Upper lobe of left lung (tissue), 6 donors: Measurements from ENCODE around the gene SDC3. TPM values are rescaled to one million over a fixed set of nuclear protein-coding genes. Genes with fewer than 3 reads are reported as not detected.
A peak's percentile ranks its signal among the peaks of the same experiment; 100 is the strongest.

ENCODE experiments used
- ATAC-seq, 2 donors: fragments of 200-7000 bp; cut with Tn5 transposase; one replicate each; pipeline ENCODE4 v1.9.1; 2022; ENCODE audit warnings: mild to moderate bottlenecking in 2 of 2, moderate library complexity in 2 of 2; ENCODE audit not compliant: low FRiP score in 2 of 2
- DNase-seq, 2 donors: peaks; one replicate each; pipeline ENCODE4 v3.0.0-alpha.2; 2019 to 2020
- H3K27ac ChIP-seq, 4 donors: fragments of 200-600 bp; sonication (generic); one replicate each; pipeline ENCODE4 v1.5.1; 2016 to 2019
- H3K27me3 ChIP-seq, 4 donors: fragments of 200-600 bp; sonication (generic); one replicate each; pipeline ENCODE4 v1.5.1; 2017 to 2019
- H3K36me3 ChIP-seq, 4 donors: fragments of 200-600 bp; sonication (generic); one replicate each; pipeline ENCODE4 v1.5.1; 2016 to 2019
- H3K4me1 ChIP-seq, 4 donors: fragments of 200-600 bp; sonication (generic); one replicate each; pipeline ENCODE4 v1.5.1; 2018 to 2019
- H3K4me3 ChIP-seq, 4 donors: fragments of 200-600 bp; sonication (generic); one replicate each; pipeline ENCODE4 v1.5.1; 2017 to 2019; ENCODE audit warnings: mild to moderate bottlenecking in 2 of 4, moderate library complexity in 1 of 4
- H3K9me3 ChIP-seq, 4 donors: fragments of 200-600 bp; sonication (generic); one replicate each; pipeline ENCODE4 v1.5.1; 2018 to 2019
- EP300 ChIP-seq, 4 donors: sonication (generic); formaldehyde crosslinking; IDR thresholded peaks; one replicate each; pipeline ENCODE4 v1.5.1; 2017; ENCODE audit warnings: antibody characterized with exemption in 4 of 4, control low read depth in 2 of 4
- POLR2A ChIP-seq, 4 donors: fragments of 450-650 bp; IDR thresholded peaks; one replicate each; pipeline ENCODE4 v1.5.1; 2016 to 2017; ENCODE audit warnings: antibody characterized with exemption in 4 of 4, mild to moderate bottlenecking in 2 of 4
- POLR2AphosphoS5 ChIP-seq, 2 donors: sonication (generic); formaldehyde crosslinking; IDR thresholded peaks; one replicate each; pipeline ENCODE4 v1.5.1; 2017; ENCODE audit warnings: antibody characterized with exemption in 2 of 2
- WGBS, 2 donors: methylation state at CpG; one replicate each; pipeline ENCODE4 v1.1.5; 2017 to 2018; 5-methylcytosine and 5-hydroxymethylcytosine counted together
- total RNA-seq, 6 donors: library from RNA; depleted of rRNA in 4 of 6; stranded (reverse); fragments of >200 nt in 4 of 6; gene quantifications; one replicate each; pipeline versions ENCODE4 v1.1.0 to v1.2.1, GENCODE V29; 2016 to 2021
- TF ChIP-seq, protein P1 (sequence below), 6 experiments: fragments of 450-650 bp in 4 of 6; fragments of 200-600 bp in 2 of 6; sonication (generic) in 2 of 6; IDR thresholded peaks; one replicate each; pipeline ENCODE4 v1.5.1; 2016 to 2019; ENCODE audit warnings: antibody characterized with exemption in 6 of 6
- donor health status: DM: no; HTN: no; CAD: no; lungs with moderate emphysema.
- donor health status: DM: no; HTN: yes; CAD: no; lungs with severe emphysema.

The SDC3 gene
- total RNA-seq, 6 donors from 2014 or later = 15.8 to 65.8 (median 30.1) TPM

DNA sequence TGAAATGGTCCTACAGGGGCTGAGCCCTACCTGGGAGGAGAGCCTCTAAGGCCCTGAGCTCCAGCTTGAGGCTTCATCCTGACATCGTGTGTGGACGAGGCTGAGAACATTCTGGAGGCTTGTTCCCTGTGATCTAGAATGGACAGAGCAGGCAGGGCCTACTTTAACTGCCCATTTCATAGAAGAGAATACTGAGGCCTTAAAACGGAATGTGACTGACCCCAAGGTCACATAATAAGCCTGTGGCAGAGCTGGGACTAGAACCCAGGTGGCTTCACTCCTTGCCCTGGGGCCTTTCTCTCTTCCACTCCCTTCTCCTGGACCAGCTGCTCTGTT is 6.0 kb upstream of the SDC3 start:
- DNase-seq (no peak), ATAC-seq (no peak)
- Histone ChIP-seq H3K36me3 (no peaks in the 10 kb centered on the region), H3K4me3 (no peak overlapping the region), H3K27me3 (no peaks in the 10 kb centered on the region), H3K4me1 (peaks cover 8 to 17% (median 12%) of the 10 kb centered on the region in 4 donors), H3K27ac (no peak overlapping the region), H3K9me3 (no peaks in the 10 kb centered on the region)
- 80 to 91% methylated on average over 3 of the region's 3 CpGs for WGBS, 2 donors
- TF ChIP-seq EP300 (IDR thresholded peaks at IDR 0.05) (no peak), POLR2AphosphoS5 (IDR thresholded peaks at IDR 0.05) (no peak), POLR2A (IDR thresholded peaks at IDR 0.05) (no peak)
- TF ChIP-seq, protein P1, sequence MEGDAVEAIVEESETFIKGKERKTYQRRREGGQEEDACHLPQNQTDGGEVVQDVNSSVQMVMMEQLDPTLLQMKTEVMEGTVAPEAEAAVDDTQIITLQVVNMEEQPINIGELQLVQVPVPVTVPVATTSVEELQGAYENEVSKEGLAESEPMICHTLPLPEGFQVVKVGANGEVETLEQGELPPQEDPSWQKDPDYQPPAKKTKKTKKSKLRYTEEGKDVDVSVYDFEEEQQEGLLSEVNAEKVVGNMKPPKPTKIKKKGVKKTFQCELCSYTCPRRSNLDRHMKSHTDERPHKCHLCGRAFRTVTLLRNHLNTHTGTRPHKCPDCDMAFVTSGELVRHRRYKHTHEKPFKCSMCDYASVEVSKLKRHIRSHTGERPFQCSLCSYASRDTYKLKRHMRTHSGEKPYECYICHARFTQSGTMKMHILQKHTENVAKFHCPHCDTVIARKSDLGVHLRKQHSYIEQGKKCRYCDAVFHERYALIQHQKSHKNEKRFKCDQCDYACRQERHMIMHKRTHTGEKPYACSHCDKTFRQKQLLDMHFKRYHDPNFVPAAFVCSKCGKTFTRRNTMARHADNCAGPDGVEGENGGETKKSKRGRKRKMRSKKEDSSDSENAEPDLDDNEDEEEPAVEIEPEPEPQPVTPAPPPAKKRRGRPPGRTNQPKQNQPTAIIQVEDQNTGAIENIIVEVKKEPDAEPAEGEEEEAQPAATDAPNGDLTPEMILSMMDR (IDR thresholded peaks at IDR 0.05) = no peak

DNA sequence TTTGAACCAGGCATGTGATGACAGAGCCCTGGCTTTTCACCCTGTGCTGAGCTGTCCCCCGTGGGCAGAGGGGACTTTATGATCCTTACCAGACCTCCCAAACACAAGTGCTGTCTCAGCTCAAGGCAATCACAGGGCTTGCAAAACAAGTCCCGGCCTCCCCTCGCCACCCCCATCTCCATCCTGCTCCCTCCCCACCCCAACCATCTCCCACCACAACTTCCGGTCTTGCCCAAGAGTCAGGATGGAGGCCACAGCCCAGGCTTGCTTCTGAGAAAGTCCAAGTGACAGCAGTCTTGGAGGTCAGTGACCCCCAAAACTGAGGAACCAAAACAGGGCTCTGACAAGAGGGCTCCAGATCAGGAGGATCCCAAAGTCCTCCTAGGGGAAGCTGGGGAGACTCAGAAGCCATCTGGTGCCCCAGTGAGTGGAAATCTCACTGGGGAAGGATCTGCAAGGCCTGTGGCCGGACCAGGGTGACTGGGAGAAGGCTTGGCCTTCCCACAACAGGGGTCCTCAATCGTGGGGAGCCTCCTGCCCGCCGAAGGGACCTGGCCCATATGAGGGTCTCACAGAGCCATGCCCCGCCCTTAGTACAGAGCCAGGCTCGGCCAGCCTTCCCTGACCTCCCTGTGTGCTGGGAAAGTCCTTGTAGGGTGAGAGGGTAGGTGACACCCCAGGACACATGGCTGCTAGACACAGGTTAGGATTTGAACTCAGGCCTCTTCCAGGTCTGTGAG is 4.5 kb upstream of the SDC3 start:
- H3K27ac ChIP-seq = peak overlapping the region in 1 of 4 donors; percentile 76
- H3K4me3 ChIP-seq = no peak overlapping the region
- H3K36me3 ChIP-seq = no peaks in the 10 kb centered on the region
- H3K27me3 ChIP-seq = no peaks in the 10 kb centered on the region
- H3K9me3 ChIP-seq = no peaks in the 10 kb centered on the region
- H3K4me1 ChIP-seq = peaks cover 13 to 25% (median 19%) of the 10 kb centered on the region in 4 donors
- 71 to 83% methylated on average over 7 to 10 of the region's 10 CpGs for WGBS, 2 donors
- DNase-seq (peak in 1 of 2 donors; percentile 64), ATAC-seq (peak in 1 of 2 donors; percentile 40)
- TF ChIP-seq, protein P1 (IDR thresholded peaks at IDR 0.05) = no peak
- TF ChIP-seq POLR2A (IDR thresholded peaks at IDR 0.05) (peak in 1 of 4 donors; percentile 46), POLR2AphosphoS5 (IDR thresholded peaks at IDR 0.05) (peak in 1 of 2 donors; percentile 44), EP300 (IDR thresholded peaks at IDR 0.05) (no peak)

DNA sequence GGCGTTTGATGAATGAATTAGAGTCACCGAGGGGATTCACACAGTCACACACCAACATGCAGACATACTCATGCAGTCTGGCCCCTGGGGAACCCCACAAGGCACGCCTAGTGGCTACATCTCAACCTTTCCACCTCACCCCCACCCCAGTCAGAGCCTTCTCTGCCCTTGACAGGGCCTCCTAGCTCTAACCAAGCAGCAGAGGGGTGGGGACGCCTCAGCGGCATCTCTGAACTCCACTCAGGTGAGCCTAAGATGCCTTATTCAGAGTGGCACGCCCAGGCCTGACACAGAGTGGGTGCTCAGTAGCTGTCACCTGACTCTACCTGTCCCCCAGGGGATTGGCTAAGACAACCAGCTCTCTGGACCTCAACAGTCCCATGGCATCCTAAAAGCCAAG is 3.7 kb upstream of the SDC3 start:
- WGBS, 2 donors = 71 to 82% methylated on average over 4 to 6 of the region's 6 CpGs
- H3K27ac ChIP-seq = peak overlapping the region in 1 of 4 donors; percentile 43

GRCh38 chr1:30911059-30911954 is 2.7 kb upstream of the SDC3 start:
- DNase-seq (peak in 1 of 2 donors; percentile 88), ATAC-seq (peak; percentile 79 to 81)
- peak overlapping the region in 1 of 4 donors; percentile 43 for H3K27ac ChIP-seq
- WGBS, 2 donors = 40 to 50% methylated on average over 8 to 9 of the region's 9 CpGs
- no peaks in the 10 kb centered on the region for H3K36me3 ChIP-seq
- H3K4me3 ChIP-seq = no peak overlapping the region
- peaks cover 22 to 43% (median 33%) of the 10 kb centered on the region in 4 donors for H3K4me1 ChIP-seq
- H3K27me3 ChIP-seq = peaks cover 0 to 1% (median 0%) of the 10 kb centered on the region in 4 donors
- H3K9me3 ChIP-seq = no peaks in the 10 kb centered on the region
- TF ChIP-seq, protein P1 (IDR thresholded peaks at IDR 0.05) = peak; percentile 72 to 94 (median 80)
- no peak for TF ChIP-seq EP300 (IDR thresholded peaks at IDR 0.05)

More for the DNA sequence above, 3.7 kb upstream of the SDC3 start:
- Histone ChIP-seq H3K27me3 (peaks cover 0 to 1% (median 0%) of the 10 kb centered on the region in 4 donors), H3K9me3 (no peaks in the 10 kb centered on the region), H3K4me1 (peaks cover 19 to 34% (median 28%) of the 10 kb centered on the region in 4 donors), H3K36me3 (no peaks in the 10 kb centered on the region), H3K4me3 (no peak overlapping the region)
- no peak for DNase-seq
- ATAC-seq = no peak
- TF ChIP-seq POLR2A (IDR thresholded peaks at IDR 0.05) = no peak
- TF ChIP-seq, protein P1 (IDR thresholded peaks at IDR 0.05) = no peak
- TF ChIP-seq EP300 (IDR thresholded peaks at IDR 0.05) = no peak
- TF ChIP-seq POLR2AphosphoS5 (IDR thresholded peaks at IDR 0.05) = no peak
